GM23248 (cell line): ENCODE measurements around the gene TENM4.

Experiments used
- EZH2 ChIP-seq: fragments of 200-600 bp; sonication (generic); IDR thresholded peaks from 2 replicates; pipeline ENCODE4 v1.6.1; 2018; ENCODE audit warnings: antibody characterized with exemption, mild to moderate bottlenecking; ENCODE audit not compliant: insufficient read depth, poor library complexity, severe bottlenecking
- EZH2phosphoT487 ChIP-seq: fragments of 200-600 bp; sonication (generic); IDR thresholded peaks from 2 replicates; pipeline ENCODE4 v1.6.1; 2018; ENCODE audit warnings: antibody characterized with exemption, moderate library complexity, mild to moderate bottlenecking, low read depth; ENCODE audit not compliant: insufficient read depth

GRCh38 chr11:78664636-78665035 lies 776.2 kb downstream of the TENM4 start:
- TF ChIP-seq EZH2phosphoT487 (no peak), EZH2 (no peak)
